Vagina (tissue), 2 donors: ENCODE results near the gene ARHGDIB.

Source experiments
- POLR2A ChIP-seq, 2 donors: fragments of 450-650 bp; IDR thresholded peaks; one replicate each; pipeline ENCODE4 v1.6.1; 2017; ENCODE audit warnings: antibody characterized with exemption in 2 of 2, mild to moderate bottlenecking in 2 of 2, moderate library complexity in 2 of 2
- POLR2AphosphoS5 ChIP-seq, 2 donors: sonication (generic); formaldehyde crosslinking; IDR thresholded peaks; one replicate each; pipeline ENCODE4 v1.9.0; 2017; ENCODE audit warnings: antibody characterized with exemption in 2 of 2, mild to moderate bottlenecking in 2 of 2, low read depth in 1 of 2; ENCODE audit not compliant: insufficient read depth in 1 of 2
- TF ChIP-seq, protein P1 (sequence below), 3 experiments: fragments of 450-650 bp in 2 of 3; fragments of 200-600 bp in 1 of 3; sonication (generic) in 1 of 3; IDR thresholded peaks; one replicate each; pipeline ENCODE4 v1.5.1; 2017 to 2019; ENCODE audit warnings: antibody characterized with exemption in 3 of 3, mild to moderate bottlenecking in 2 of 3, moderate library complexity in 2 of 3

DNA sequence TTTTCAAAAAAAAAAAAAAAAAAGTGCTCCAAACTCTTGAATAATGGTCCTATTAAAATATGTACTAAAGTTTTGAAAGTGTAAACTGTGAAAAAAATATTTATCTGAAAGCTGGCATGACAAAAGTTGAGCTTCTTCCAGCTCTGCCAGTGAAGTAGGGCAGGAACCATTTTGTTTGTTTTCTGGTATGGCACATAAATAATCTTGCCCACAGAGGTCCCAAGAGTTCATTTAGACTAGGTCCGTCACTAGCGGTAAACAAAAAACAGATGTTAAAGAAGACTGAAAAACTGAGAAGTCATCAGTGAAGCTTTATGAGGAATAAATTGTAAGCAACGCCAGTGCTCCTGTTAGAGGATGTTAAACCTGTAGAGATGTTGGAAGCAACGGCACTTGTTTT lies 30.0 kb downstream of the ARHGDIB start:
- TF ChIP-seq, protein P1, sequence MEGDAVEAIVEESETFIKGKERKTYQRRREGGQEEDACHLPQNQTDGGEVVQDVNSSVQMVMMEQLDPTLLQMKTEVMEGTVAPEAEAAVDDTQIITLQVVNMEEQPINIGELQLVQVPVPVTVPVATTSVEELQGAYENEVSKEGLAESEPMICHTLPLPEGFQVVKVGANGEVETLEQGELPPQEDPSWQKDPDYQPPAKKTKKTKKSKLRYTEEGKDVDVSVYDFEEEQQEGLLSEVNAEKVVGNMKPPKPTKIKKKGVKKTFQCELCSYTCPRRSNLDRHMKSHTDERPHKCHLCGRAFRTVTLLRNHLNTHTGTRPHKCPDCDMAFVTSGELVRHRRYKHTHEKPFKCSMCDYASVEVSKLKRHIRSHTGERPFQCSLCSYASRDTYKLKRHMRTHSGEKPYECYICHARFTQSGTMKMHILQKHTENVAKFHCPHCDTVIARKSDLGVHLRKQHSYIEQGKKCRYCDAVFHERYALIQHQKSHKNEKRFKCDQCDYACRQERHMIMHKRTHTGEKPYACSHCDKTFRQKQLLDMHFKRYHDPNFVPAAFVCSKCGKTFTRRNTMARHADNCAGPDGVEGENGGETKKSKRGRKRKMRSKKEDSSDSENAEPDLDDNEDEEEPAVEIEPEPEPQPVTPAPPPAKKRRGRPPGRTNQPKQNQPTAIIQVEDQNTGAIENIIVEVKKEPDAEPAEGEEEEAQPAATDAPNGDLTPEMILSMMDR (IDR thresholded peaks at IDR 0.05) = no peak
- TF ChIP-seq POLR2AphosphoS5 (IDR thresholded peaks at IDR 0.05; ENCODE audit: insufficient read depth in 1 of 2, low read depth in 1 of 2) (no peak), POLR2A (IDR thresholded peaks at IDR 0.05) (no peak)
